ENCODE results near the gene RSU1. TPM values are rescaled to one million over a fixed set of nuclear protein-coding genes. Genes with fewer than 3 reads are reported as not detected.

Gene RSU1
- total and polyA plus RNA-seq, 10 of the 15 experiments (the other 5 are each of a cell fraction or from before 2014, with no cell fraction given): 49.2 to 139 (median 81.3) TPM

- intact Hi-C loops (cut with micrococcal nuclease; ENCODE audit: unreplicated experiment) (loop anchor here (5.0 kb wide), 1 partner anchor 565 kb away; no protein-coding TSS in a partner anchor), in situ Hi-C loops (cut with MboI) (no loop called here)
- no TSS peak for BruUV-seq (replicated peaks)
- TF ChIP-seq, protein P1, sequence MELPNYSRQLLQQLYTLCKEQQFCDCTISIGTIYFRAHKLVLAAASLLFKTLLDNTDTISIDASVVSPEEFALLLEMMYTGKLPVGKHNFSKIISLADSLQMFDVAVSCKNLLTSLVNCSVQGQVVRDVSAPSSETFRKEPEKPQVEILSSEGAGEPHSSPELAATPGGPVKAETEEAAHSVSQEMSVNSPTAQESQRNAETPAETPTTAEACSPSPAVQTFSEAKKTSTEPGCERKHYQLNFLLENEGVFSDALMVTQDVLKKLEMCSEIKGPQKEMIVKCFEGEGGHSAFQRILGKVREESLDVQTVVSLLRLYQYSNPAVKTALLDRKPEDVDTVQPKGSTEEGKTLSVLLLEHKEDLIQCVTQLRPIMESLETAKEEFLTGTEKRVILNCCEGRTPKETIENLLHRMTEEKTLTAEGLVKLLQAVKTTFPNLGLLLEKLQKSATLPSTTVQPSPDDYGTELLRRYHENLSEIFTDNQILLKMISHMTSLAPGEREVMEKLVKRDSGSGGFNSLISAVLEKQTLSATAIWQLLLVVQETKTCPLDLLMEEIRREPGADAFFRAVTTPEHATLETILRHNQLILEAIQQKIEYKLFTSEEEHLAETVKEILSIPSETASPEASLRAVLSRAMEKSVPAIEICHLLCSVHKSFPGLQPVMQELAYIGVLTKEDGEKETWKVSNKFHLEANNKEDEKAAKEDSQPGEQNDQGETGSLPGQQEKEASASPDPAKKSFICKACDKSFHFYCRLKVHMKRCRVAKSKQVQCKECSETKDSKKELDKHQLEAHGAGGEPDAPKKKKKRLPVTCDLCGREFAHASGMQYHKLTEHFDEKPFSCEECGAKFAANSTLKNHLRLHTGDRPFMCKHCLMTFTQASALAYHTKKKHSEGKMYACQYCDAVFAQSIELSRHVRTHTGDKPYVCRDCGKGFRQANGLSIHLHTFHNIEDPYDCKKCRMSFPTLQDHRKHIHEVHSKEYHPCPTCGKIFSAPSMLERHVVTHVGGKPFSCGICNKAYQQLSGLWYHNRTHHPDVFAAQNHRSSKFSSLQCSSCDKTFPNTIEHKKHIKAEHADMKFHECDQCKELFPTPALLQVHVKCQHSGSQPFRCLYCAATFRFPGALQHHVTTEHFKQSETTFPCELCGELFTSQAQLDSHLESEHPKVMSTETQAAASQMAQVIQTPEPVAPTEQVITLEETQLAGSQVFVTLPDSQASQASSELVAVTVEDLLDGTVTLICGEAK (IDR thresholded peaks at IDR 0.05; ENCODE audit: borderline replicate concordance): no peak
- no peak for TF ChIP-seq ATF2 (IDR thresholded peaks at IDR 0.05; ENCODE audit: low read length)
- no peak for TF ChIP-seq KDM1A (IDR thresholded peaks at IDR 0.05; ENCODE audit: borderline replicate concordance)
- TF ChIP-seq EGR1 (IDR thresholded peaks at IDR 0.05; ENCODE audit: borderline replicate concordance in 1 of 2, low read depth in 2 of 2, low read length in 2 of 2): no peak
- TF ChIP-seq SPI1 (IDR thresholded peaks at IDR 0.05; ENCODE audit: borderline replicate concordance, insufficient read depth, low read depth, low read length): no peak
- no peak for TF ChIP-seq MXI1 (IDR thresholded peaks at IDR 0.05; ENCODE audit: low read depth, low read length)
- no peak for TF ChIP-seq NFIC (IDR thresholded peaks at IDR 0.05; ENCODE audit: low read depth, low read length)
- no peak for TF ChIP-seq ZBED1 (IDR thresholded peaks at IDR 0.05; ENCODE audit: borderline replicate concordance)
- TF ChIP-seq BMI1 (IDR thresholded peaks at IDR 0.05; ENCODE audit: borderline replicate concordance): no peak
- no peak for TF ChIP-seq CREM (IDR thresholded peaks at IDR 0.05; ENCODE audit: low read depth)
- TF ChIP-seq ZSCAN29 (IDR thresholded peaks at IDR 0.05): no peak
- H3K27me3 ChIP-seq (replicated peaks in 1 of 2; ENCODE audit: control insufficient read depth in 2 of 2, insufficient read depth in 2 of 2, low read length in 1 of 2): no peaks in the 10 kb centered on the region; a peak in 1 of 4 replicates
- H3K4me1 ChIP-seq (ENCODE audit: control insufficient read depth, insufficient read depth, low read length): no peaks in the 10 kb centered on the region
- no peaks in the 10 kb centered on the region for H3K9me3 ChIP-seq (replicated peaks; ENCODE audit: control insufficient read depth, insufficient read depth, low read length)
- ChIA-PET SMC1A (ENCODE audit: uncharacterized antibody, unreplicated experiment) (interaction anchor here (0.9 to 2.1 kb wide), 3 partner anchors 48 to 404 kb away, joined by 3 to 7 read pairs (median 3); no protein-coding TSS in a partner anchor), POLR2A (no interaction called here), RAD21 (ENCODE audit: unreplicated experiment) (interaction anchor here (1.2 kb wide), 1 partner anchor 404 kb away, joined by 5 read pairs; no protein-coding TSS in a partner anchor), CTCF (interaction anchor here (0.8 to 1.9 kb wide), 6 partner anchors 8 to 524 kb away, joined by 4 to 11 read pairs (median 6); no protein-coding TSS in a partner anchor)
- no peak overlapping the region for H3K4me3 ChIP-seq
- H3K36me3 ChIP-seq (ENCODE audit: control insufficient read depth in 2 of 2, insufficient read depth in 2 of 2, low read length in 1 of 2): no peaks in the 10 kb centered on the region
- H3K79me2 ChIP-seq (ENCODE audit: control insufficient read depth, insufficient read depth, low read length): no peaks in the 10 kb centered on the region
- H4K20me1 ChIP-seq (ENCODE audit: control insufficient read depth, insufficient read depth): no peaks in the 10 kb centered on the region
- no peak overlapping the region for H3K27ac ChIP-seq (ENCODE audit: control insufficient read depth, insufficient read depth)
- no peak overlapping the region for H3K9ac ChIP-seq (ENCODE audit: control insufficient read depth, insufficient read depth, low read length)
- H2AFZ ChIP-seq (ENCODE audit: control insufficient read depth, low read depth, low read length): no peak overlapping the region
- 44% methylated on average over 2 of the region's 2 CpGs for WGBS (ENCODE audit: insufficient coverage, insufficient replicate concordance, low lambda C conversion rate, missing lambda C conversion rate)
- DNase-seq (ENCODE audit: low read depth, low spot score): no peak
- no peak overlapping the region for H3K4me2 ChIP-seq (ENCODE audit: control insufficient read depth, insufficient read depth)
- no peak for ATAC-seq
- FAIRE-seq: no peak
These were observed 35.4 kb upstream of the RSU1 start for GRCh38 chr10:16852624-16853023.
